Melanocyte of skin (primary cell): ENCODE measurements around the gene CARD18. TPM values are rescaled to one million over a fixed set of nuclear protein-coding genes. Genes with fewer than 3 reads are reported as not detected.

Source experiments
- total RNA-seq, 2 donors: library from RNA; depleted of rRNA; stranded (reverse); fragments of >200 nt; gene quantifications; 2 replicates each; pipeline ENCODE4 v1.2.3, GENCODE V29; 2012

CARD18 gene, protein sequence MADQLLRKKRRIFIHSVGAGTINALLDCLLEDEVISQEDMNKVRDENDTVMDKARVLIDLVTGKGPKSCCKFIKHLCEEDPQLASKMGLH
- not detected for total RNA-seq

DNA sequence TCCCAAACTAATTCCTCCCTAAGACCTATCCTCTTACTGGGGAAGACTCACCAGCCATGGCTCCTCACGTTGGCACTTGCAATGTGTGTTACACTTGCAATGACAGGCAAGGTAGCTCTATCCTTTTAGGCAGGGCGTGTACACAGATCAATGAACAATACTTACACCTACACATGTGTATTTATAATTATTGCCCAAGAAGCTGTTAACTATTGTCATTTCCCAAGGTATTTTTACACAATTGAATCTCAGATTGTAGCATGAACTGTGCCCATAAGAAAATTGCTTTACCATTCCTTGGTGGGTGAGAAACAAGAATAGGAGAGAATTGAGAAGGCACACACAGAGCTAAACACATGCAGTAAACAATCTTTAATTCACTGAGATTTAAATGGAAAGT, at the start of gene CARD18:
CARD18 (minus strand) TSS at position 101 of the 400 bp plus-strand sequence; CDS start at position 58, 43 bp downstream.

Other genes with a start within 250 kb of the CARD18 start
- under 1 TPM in 1 of 2 donors, not detected in 1; 0.33 TPM for gene CASP12, start 241.3 kb downstream of the CARD18 start, total RNA-seq
- 100 to 1,000 TPM; 106 to 145 TPM for gene CASP4, start 171.2 kb downstream of the CARD18 start, total RNA-seq
- gene CASP5, start 116.6 kb downstream of the CARD18 start, total RNA-seq: not detected
- 10 to 100 TPM; 57.1 to 74.3 TPM for gene CASP1, start 104.6 kb downstream of the CARD18 start, total RNA-seq
- gene CARD16, start 94.4 kb downstream of the CARD18 start, total RNA-seq: 10 to 100 TPM in 1 of 2 donors, 1 to 10 TPM in 1; 8.6 to 16.3 TPM